Endometrium (tissue), 2 donors: ENCODE measurements around the gene GPC5.
"Not testable (repeated sequence)": the region's sequence is repeated elsewhere in the genome, so short reads cannot be mapped to it uniquely, and the experiment has no call there.

ENCODE experiments used
- FAIRE-seq: peaks from 2 replicates; lab custom pipeline; 2012; peaks lifted over from hg19 to GRCh38; lab: Jason Lieb, UNC
- donor health status: control.
- donor health status: control.

GPC5 gene

DNA sequence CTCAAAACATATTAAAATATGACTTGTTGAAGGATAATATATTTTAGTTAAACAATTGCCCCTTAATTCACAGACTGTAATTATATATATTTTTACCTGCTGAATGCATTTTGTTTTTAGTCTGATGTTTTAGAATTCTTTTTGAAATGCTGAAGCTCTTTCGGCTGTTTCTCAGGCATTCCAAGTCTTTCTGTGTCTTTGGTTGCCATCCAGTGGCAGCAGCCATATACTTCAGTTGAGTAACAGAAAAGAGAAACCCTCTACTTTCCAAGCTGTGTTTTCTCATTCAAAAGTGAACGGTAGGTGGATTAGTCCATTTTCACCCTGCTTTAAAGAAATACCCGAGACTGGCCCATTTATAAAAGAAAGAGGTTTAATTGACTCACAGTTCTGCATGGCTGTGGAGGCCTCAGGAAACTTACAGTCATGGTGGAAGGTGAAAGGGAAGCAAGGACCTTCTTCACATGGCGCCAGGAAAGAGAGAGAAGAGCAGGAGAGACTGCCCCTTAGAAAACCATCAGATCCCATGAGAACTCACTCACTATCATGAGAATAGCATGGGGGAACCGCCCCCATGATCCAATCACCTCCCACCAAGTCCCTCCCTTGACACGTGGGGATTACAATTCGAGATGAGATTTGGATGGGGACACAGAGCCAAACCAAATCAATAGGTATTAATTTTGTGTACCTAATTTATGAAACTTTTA is 383.7 kb downstream of the GPC5 start:
- FAIRE-seq: not testable (repeated sequence)

GRCh38 chr13:91785431-91786119 is 387.2 kb downstream of the GPC5 start:
- FAIRE-seq: no peak

GRCh38 chr13:91792054-91792453 is 393.6 kb downstream of the GPC5 start:
- no peak for FAIRE-seq

DNA sequence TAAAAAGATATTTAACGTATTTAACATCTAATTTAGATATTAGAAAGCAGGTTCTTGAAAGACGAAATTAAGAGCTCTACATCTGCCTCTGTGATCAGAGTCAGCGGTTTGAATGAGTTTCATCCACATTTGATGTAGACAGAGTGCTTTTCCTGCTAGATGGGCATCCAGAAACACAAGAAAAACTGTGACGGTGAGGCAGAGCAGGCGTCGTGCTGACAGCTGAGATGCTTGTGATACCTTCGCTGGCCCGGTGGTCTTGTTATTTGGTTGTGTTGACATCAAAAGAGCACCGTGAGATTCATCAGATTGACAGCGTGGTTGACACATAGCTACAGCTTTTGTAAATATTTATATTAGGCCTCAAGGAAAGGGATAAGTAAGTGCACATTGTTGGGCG is 399.1 kb downstream of the GPC5 start:
- no peak for FAIRE-seq

DNA sequence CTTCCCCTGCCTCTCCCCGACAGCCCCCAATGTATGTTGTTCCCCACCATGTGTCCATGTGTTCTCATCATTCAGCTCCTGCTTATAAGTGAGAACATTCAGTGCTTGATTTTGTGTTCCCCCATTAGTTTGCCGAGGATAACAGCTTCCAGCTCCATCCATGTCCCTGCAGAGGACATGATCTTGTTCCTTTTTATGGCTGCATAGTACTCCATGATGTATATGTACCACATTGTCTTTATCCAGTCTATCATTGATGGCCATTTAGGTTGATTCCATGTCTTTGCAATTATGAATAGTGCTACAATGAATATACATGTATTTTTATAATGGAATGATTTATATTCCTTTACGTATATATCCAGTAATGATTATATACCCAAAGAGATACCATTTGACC is 399.9 kb downstream of the GPC5 start:
- FAIRE-seq: not testable (repeated sequence)

DNA sequence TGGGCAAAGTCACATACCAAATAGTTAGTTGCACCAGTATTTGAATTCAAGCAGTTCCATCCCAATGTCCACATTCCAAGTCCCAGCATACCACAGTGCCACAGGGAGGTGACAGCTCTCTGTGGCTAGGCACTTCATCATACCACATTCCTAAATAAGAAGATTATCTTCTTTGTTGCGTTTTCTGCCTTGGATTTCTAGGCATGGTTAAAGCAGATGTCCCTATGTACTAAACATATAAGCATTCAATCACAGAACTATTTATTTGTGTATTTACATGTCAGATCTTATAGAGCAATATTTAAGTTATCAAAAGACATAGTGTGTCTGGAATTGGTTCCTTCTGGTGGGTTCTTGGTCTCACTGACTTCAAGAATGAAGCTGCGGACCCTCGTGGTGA is 403.4 kb downstream of the GPC5 start:
- FAIRE-seq: not testable (repeated sequence)

- no peak for FAIRE-seq
Observed at GRCh38 chr13:91802957-91803356, 404.5 kb downstream of the GPC5 start.

DNA sequence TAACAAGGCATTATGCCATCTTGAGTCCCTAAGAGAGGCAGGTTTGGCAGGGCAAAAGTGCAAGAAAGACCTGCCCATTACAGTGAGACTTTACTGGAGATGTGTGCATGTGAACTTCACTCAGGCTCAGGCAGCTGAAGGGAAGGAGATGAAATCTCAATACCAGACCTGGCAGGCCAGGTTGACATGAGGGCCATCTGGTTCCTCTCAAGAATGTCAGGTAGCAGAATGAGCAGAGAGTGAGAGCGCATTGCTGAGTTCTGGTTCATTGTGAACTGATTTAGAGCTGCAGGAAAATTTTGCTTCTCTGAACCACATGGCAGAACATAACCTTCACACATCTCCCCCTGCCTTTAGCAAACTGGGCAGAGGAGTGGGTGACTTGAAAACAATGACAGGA is 406.3 kb downstream of the GPC5 start:
- FAIRE-seq: no peak

DNA sequence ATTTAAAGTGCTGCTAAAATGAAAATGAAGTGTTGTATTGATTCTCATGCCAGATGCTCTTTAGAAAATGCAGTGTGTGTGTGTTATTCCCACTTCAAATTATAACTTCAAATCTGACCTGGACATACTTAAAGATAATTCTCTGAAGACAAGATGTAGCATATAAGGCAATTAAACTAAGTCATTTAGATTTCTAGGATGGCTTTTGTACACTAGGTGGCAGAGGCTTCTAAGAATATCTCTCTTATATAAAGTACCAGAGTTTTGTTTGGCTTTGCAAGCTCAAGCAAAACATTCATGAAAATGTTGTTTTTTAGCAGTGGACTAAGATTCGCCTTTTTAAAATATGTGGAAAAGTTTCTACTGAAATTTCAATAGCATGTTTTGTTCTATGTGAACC is 407.2 kb downstream of the GPC5 start:
- peak; percentile 46 for FAIRE-seq

DNA sequence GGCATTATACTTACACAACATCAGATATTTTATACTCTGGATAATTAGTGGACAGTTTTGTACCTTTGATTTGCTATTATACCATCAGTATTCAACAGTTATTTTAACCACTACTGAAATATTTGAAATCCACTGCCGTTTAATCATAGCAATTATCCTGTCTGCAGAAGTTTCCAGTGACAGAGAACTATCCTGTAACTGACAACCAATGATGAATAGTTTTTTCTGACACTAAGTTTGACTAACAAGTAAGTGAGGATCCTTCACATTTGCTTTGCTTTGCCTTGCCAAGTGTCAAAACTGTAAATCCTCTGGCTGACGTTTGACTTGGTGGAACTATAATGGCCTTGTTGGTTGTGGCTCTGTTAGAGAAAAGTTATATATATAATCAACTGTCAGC is 410.7 kb downstream of the GPC5 start:
- no peak for FAIRE-seq

DNA sequence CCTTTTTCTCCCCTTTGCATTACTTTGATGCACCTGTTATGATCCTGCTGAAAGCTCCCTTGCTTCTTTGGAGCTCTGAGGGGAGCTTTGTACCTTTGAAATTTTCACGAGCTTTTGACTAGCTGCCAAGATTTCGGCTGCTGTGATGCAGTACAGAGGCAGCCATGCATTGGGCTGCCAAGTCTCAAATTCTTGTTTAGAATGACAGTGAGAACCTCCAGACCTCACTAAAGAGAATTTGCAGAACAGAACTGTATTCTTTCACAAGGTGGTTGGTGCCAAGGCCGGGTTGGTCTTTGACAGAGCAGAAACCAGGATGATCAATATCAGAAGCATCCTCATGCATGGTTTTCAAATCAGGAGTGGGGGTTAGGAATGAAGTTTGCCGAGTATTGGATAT is 414.8 kb downstream of the GPC5 start:
- no peak for FAIRE-seq

- FAIRE-seq: no peak
Observed at GRCh38 chr13:91816263-91816807, 417.9 kb downstream of the GPC5 start.

DNA sequence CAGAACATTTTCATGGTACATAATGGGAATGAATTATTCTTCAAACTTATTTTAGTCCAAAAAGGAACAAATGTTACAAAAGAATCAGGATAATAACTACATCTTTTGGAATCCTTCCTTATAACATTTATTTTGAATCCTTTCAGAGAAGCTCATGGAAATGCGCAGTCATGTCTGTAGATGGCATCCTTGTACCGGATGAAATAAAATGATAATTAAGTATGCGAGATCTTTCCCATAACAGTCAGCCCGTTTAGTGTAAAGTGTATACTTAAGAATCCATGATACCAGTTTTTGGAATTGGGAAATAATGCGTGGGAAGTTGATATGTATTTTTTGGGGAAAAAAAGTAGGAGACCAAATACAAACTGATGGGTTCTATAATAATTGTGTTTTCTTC is 418.8 kb downstream of the GPC5 start:
- peak; percentile 61 for FAIRE-seq

DNA sequence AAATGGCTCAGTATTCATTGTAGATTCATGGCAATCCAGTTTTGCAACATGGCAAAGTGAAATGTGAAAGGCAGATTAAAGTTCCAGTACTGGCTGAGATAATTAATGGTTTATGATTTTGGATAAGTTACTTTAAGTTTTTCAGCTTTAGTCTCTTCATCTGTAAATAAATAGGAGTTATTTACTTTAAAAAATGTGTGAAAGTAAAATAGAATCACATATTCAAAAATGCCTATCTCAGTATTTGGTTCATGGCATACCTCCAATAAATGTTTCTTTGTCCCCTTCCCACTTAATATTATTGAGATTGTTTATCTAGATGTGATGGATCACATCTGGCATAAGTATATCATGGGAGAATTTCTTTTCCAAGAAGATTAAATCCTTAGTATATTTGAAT is 426.0 kb downstream of the GPC5 start:
- no peak for FAIRE-seq

GRCh38 chr13:91825516-91825915 is 427.1 kb downstream of the GPC5 start:
- FAIRE-seq: no peak

DNA sequence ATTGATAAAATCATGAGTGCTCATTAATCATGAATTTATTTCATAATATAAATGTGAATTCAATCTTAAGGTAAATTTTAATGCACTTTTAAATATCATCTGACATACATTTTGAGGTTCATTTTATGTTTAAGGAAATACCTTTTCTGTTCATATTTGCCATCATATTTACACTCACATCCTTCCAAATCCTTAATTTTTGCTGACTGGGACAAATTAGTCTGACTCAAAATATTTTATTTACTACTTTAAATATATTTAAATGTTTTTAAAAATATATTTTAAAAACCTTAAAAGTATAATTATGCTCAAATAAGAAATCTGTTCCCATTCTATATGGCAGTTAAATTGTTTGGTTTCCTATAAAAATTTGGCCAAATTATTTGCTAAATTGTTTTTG is 438.1 kb downstream of the GPC5 start:
- FAIRE-seq: no peak

- no peak for FAIRE-seq
Observed at GRCh38 chr13:91845612-91846011, 447.2 kb downstream of the GPC5 start.

- FAIRE-seq: no peak
Observed at GRCh38 chr13:91863699-91864098, 465.3 kb downstream of the GPC5 start.

DNA sequence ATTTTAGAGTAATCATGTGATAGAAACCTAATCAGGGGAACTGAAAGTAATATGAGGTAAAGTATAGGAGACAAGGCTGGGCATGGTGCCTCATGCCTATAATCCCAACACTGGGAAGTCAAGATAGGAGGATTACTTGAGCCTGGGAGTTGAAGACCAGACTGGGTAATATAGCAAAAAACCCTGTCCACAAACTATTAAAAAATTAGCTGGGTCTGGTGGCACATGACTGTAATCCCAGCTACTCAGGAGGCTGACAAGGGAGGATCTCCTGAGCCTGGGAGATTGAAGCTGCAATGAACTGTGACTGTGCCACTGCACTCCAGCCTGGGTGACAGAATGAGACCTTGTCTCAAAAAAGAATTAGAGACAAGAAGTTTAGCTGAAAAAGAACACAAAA is 469.9 kb downstream of the GPC5 start:
- no peak for FAIRE-seq

- FAIRE-seq: no peak
Observed at GRCh38 chr13:91878491-91878890, 480.1 kb downstream of the GPC5 start.

- FAIRE-seq: no peak
Observed at GRCh38 chr13:91879360-91879759, 480.9 kb downstream of the GPC5 start.

DNA sequence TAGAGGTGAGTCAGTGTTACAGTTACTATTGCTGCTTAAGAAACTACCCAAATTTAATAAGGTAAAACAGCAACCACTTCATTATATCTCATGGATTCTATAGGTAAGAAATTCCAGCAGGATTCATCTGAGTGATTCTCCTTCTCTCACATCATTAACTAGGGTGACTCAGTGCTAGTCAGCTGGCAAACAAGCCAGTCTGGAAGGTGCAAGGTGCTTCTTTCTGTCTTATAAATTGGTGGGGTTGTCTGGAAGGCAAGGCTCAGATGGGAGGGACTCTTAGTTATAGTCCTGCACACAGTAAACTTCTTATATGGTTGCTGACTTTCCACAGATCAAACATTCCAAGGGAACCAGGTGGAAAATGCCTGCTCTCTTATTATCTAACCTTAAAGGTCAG is 484.5 kb downstream of the GPC5 start:
- FAIRE-seq: no peak

- FAIRE-seq: no peak
Observed at GRCh38 chr13:91889641-91890040, 491.2 kb downstream of the GPC5 start.

- FAIRE-seq: no peak
Observed at GRCh38 chr13:91891141-91891540, 492.7 kb downstream of the GPC5 start.
